ENCODE data around the gene DGCR8. TPM values are rescaled to one million over a fixed set of nuclear protein-coding genes. Genes with fewer than 3 reads are reported as not detected.

DGCR8 gene
- total RNA-seq, 1 experiment from 2014 or later = 53.1 TPM

DNA sequence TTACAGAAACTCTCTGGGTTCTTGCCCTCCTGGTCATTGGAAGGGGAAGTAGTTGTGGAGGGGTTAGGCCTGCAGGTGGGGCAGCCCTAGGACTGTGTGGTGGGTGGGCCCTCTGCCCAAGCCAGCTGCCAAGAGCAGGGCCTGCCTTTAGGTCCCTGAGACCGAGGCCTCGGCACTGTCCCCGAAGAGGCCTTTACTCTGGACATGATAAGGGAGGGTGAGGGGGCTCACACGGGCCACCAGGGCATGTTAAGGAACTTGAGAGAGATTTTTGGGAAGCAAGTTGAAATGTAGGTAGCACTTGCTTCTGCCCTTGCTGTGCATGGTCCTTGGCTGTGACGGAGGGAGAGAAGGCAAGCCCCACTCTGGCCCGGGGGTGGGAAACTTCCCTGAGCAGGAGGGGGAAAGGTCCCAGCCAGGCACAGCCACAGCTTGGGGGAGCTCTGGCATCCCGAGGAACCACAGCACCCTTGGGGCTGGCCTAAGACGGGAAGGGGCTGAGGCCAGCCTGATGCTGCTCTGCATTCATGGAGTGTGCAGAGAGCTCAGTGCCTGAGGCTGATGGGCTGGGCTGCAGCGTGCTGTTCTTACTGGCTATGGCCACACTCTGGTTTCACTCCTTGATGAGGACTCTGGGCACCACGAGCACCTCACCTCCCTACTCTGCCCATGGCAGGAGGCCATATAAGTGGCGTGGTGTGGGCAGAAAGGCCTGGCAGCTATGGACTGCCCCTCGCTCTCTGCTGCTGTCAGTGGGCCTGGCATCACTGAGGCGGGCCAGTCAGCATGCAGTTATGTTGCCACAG is 28.1 kb downstream of the DGCR8 start:
- Histone ChIP-seq H3K4me3 (ENCODE audit: low read depth, low read length) (no peak overlapping the region), H3K36me3 (ENCODE audit: control insufficient read depth, insufficient read depth, low read length) (peaks cover 11% of the 10 kb centered on the region), H3K9me3 (no peaks in the 10 kb centered on the region), H3K27me3 (replicated peaks; ENCODE audit: control insufficient read depth, insufficient read depth, low read length) (no peaks in the 10 kb centered on the region), H3K4me1 (no peaks in the 10 kb centered on the region)
- Mint-ChIP-seq H3K27me3 (ENCODE audit: insufficient read depth, unreplicated experiment) (no peaks in the 10 kb centered on the region), H3K4me3 (ENCODE audit: unreplicated experiment) (no peak overlapping the region), H3K9me3 (ENCODE audit: unreplicated experiment) (no peaks in the 10 kb centered on the region), H3K36me3 (ENCODE audit: insufficient read depth, unreplicated experiment) (peaks cover 90% of the 10 kb centered on the region), H3K4me1 (ENCODE audit: low read depth, unreplicated experiment) (no peaks in the 10 kb centered on the region), H3K27ac (ENCODE audit: unreplicated experiment) (no peak overlapping the region)
- intact Hi-C loops (cut with micrococcal nuclease; ENCODE audit: unreplicated experiment) = no loop called here
- BruUV-seq (replicated peaks) = no TSS peak
- TF ChIP-seq, protein P1, sequence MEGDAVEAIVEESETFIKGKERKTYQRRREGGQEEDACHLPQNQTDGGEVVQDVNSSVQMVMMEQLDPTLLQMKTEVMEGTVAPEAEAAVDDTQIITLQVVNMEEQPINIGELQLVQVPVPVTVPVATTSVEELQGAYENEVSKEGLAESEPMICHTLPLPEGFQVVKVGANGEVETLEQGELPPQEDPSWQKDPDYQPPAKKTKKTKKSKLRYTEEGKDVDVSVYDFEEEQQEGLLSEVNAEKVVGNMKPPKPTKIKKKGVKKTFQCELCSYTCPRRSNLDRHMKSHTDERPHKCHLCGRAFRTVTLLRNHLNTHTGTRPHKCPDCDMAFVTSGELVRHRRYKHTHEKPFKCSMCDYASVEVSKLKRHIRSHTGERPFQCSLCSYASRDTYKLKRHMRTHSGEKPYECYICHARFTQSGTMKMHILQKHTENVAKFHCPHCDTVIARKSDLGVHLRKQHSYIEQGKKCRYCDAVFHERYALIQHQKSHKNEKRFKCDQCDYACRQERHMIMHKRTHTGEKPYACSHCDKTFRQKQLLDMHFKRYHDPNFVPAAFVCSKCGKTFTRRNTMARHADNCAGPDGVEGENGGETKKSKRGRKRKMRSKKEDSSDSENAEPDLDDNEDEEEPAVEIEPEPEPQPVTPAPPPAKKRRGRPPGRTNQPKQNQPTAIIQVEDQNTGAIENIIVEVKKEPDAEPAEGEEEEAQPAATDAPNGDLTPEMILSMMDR (IDR thresholded peaks at IDR 0.05; ENCODE audit: insufficient read depth in 1 of 2, low read depth in 1 of 2, low read length in 1 of 2, severe bottlenecking in 1 of 2, unreplicated experiment in 1 of 2) = no peak
- ChIA-PET POLR2A (interaction anchor here (1.1 kb wide), 1 partner anchor 9 kb away, joined by 3 read pairs; the partner anchor contains the start of gene TRMT2A), CTCF (no interaction called here)
- no peak for DNase-seq

DNA sequence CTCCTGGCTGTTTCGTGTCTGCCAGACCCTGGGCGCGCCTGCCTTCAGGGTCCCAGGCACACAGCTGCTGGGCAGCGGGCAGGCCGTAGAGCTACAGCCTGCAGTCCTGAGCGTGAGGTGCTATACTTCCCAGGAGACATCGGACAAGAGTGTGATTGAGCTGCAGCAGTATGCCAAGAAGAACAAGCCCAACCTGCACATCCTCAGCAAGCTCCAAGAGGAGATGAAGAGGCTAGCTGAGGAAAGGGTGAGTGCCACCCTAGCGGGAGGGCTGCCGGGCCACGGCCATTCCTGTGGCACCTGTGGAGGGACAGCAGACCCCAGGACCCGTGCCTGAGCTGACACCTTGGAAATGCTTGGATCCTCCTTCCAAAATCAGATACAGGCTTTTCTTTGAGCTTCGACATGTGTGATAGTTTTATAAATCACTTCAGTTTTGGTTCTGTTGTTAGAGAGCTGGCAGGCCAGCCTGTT is 28.8 kb downstream of the DGCR8 start:
- Mint-ChIP-seq H3K27ac (ENCODE audit: unreplicated experiment) (no peak overlapping the region), H3K27me3 (ENCODE audit: insufficient read depth, unreplicated experiment) (no peaks in the 10 kb centered on the region), H3K9me3 (ENCODE audit: unreplicated experiment) (no peaks in the 10 kb centered on the region), H3K36me3 (ENCODE audit: insufficient read depth, unreplicated experiment) (peaks cover 90% of the 10 kb centered on the region), H3K4me3 (ENCODE audit: unreplicated experiment) (no peak overlapping the region), H3K4me1 (ENCODE audit: low read depth, unreplicated experiment) (no peaks in the 10 kb centered on the region)
- H3K36me3 ChIP-seq (ENCODE audit: control insufficient read depth, insufficient read depth, low read length) = peaks cover 11% of the 10 kb centered on the region
- TF ChIP-seq, protein P1 (IDR thresholded peaks at IDR 0.05; ENCODE audit: insufficient read depth in 1 of 2, low read depth in 1 of 2, low read length in 1 of 2, severe bottlenecking in 1 of 2, unreplicated experiment in 1 of 2) = no peak
- ChIA-PET POLR2A (interaction anchor here (1.1 kb wide), 1 partner anchor 9 kb away, joined by 3 read pairs; the partner anchor contains the start of gene TRMT2A), CTCF (no interaction called here)
- no peak overlapping the region for H3K4me3 ChIP-seq (ENCODE audit: low read depth, low read length)
- H3K27me3 ChIP-seq (replicated peaks; ENCODE audit: control insufficient read depth, insufficient read depth, low read length) = no peaks in the 10 kb centered on the region
- DNase-seq = no peak
- BruUV-seq (replicated peaks) = no TSS peak
- no peaks in the 10 kb centered on the region for H3K4me1 ChIP-seq
- H3K9me3 ChIP-seq = no peaks in the 10 kb centered on the region
- intact Hi-C loops (cut with micrococcal nuclease; ENCODE audit: unreplicated experiment) = no loop called here

DNA sequence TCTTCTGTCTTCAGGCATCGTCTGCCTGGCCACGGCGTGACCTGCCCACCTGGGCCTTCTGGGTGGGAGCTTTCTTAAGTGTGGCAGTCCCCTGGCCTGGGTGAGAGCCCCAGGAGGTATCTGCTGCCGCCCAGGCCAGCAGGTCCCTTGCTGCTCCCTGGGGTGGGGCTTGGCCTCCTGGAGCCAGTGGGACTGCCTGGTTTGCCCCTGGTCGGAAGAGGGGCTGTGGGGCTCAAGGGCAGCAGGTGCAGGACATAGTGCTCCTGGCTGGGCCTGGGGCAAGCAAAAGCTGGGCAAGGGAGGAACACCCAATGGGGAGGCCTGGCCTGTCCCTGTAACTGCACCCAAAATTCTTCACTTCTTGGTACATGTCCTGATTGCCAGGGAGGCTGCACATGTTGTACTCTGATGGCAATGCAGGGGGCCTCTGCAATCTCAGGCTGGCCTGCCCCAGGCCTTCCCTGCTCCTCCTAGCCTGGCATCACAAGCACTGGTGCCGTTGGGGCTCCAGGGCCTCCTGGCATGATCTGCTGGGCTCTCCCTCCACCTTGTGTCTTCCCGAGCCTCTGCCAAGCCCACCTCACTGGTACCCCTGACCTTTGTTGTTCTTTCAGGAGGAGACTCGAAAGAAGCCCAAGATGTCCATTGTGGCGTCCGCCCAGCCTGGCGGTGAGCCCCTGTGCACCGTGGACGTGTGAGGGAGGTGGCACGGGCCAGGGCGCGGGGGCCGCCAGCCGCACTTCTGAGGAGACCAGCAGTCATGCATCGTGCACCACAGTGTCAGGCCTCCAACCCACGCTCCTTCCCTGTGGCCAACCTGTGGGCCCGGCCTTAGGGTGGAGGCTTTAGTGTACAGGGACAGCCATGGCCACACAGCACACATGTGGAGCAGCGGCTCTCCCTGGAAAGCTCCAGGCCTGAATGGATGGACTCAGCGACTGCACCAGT is 29.6 kb downstream of the DGCR8 start:
- Histone ChIP-seq H3K4me3 (ENCODE audit: low read depth, low read length) (no peak overlapping the region), H3K27me3 (replicated peaks; ENCODE audit: control insufficient read depth, insufficient read depth, low read length) (no peaks in the 10 kb centered on the region), H3K9me3 (no peaks in the 10 kb centered on the region), H3K4me1 (no peaks in the 10 kb centered on the region), H3K36me3 (ENCODE audit: control insufficient read depth, insufficient read depth, low read length) (peaks cover 11% of the 10 kb centered on the region)
- peak in 1 of 2 experiments; percentile 28 for DNase-seq
- ChIA-PET POLR2A (no interaction called here), CTCF (interaction anchor here (0.6 kb wide), 2 partner anchors 40 to 451 kb away, joined by 4 to 7 read pairs; no protein-coding TSS in a partner anchor)
- Mint-ChIP-seq H3K27ac (ENCODE audit: unreplicated experiment) (no peak overlapping the region), H3K9me3 (ENCODE audit: unreplicated experiment) (no peaks in the 10 kb centered on the region), H3K4me1 (ENCODE audit: low read depth, unreplicated experiment) (no peaks in the 10 kb centered on the region), H3K36me3 (ENCODE audit: insufficient read depth, unreplicated experiment) (peaks cover 90% of the 10 kb centered on the region), H3K4me3 (ENCODE audit: unreplicated experiment) (no peak overlapping the region), H3K27me3 (ENCODE audit: insufficient read depth, unreplicated experiment) (no peaks in the 10 kb centered on the region)
- TF ChIP-seq, protein P1 (IDR thresholded peaks at IDR 0.05; ENCODE audit: insufficient read depth in 1 of 2, low read depth in 1 of 2, low read length in 1 of 2, severe bottlenecking in 1 of 2, unreplicated experiment in 1 of 2) = no peak
- intact Hi-C loops (cut with micrococcal nuclease; ENCODE audit: unreplicated experiment) = loop anchor here (10.0 kb wide), 1 partner anchor 145 kb away; no protein-coding TSS in a partner anchor
- no TSS peak for BruUV-seq (replicated peaks)

Measured in Caco-2 (cell line).